Measurements from ENCODE around the gene CPD. TPM values are rescaled to one million over a fixed set of nuclear protein-coding genes. Genes with fewer than 3 reads are reported as not detected.

Gene CPD
- total and polyA plus RNA-seq, 2 of the 13 experiments (the other 11 are each of a cell fraction or from before 2014, with no cell fraction given), result 46.1 to 72.3 TPM

DNA sequence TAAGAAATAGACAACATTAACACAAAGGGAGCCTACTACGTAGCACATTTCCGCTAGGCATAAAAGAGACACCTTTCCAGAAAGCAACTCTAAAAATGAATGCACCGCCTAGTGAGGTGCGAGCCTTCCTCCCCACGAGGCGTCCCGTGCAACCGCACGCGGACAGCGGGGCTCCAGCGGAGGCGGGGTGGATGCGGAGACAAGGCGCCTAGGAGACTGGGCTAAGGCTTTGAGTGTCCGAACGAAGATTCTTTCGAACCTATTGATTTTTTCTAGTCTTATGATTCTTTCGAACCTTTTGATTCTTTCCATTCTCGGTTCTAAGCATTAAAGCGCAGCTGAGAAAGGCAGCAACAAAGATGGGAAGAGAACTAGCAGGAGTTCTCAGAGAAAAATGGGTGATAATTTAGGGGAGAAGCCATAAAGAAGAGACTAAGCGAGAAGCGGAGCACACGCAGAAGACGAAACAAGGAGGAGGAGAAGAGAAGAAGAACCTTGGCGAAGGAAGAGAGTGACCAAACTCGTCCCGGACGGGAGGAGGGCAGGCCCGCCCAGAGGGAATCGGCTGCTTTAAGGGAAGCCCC lies 394 bp upstream of the CPD start (continued):
- TF ChIP-seq ZBTB20 (CRISPR knock-in tag; IDR thresholded peaks at IDR 0.05; ENCODE audit: borderline replicate concordance, low read depth), result no peak
- TF ChIP-seq, protein P1, sequence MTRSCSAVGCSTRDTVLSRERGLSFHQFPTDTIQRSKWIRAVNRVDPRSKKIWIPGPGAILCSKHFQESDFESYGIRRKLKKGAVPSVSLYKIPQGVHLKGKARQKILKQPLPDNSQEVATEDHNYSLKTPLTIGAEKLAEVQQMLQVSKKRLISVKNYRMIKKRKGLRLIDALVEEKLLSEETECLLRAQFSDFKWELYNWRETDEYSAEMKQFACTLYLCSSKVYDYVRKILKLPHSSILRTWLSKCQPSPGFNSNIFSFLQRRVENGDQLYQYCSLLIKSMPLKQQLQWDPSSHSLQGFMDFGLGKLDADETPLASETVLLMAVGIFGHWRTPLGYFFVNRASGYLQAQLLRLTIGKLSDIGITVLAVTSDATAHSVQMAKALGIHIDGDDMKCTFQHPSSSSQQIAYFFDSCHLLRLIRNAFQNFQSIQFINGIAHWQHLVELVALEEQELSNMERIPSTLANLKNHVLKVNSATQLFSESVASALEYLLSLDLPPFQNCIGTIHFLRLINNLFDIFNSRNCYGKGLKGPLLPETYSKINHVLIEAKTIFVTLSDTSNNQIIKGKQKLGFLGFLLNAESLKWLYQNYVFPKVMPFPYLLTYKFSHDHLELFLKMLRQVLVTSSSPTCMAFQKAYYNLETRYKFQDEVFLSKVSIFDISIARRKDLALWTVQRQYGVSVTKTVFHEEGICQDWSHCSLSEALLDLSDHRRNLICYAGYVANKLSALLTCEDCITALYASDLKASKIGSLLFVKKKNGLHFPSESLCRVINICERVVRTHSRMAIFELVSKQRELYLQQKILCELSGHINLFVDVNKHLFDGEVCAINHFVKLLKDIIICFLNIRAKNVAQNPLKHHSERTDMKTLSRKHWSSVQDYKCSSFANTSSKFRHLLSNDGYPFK (CRISPR knock-in tag; IDR thresholded peaks at IDR 0.05; ENCODE audit: borderline replicate concordance), result no peak
- no peak for TF ChIP-seq ARHGAP35 (CRISPR knock-in tag; IDR thresholded peaks at IDR 0.05; ENCODE audit: borderline replicate concordance)
- TF ChIP-seq, protein P2, sequence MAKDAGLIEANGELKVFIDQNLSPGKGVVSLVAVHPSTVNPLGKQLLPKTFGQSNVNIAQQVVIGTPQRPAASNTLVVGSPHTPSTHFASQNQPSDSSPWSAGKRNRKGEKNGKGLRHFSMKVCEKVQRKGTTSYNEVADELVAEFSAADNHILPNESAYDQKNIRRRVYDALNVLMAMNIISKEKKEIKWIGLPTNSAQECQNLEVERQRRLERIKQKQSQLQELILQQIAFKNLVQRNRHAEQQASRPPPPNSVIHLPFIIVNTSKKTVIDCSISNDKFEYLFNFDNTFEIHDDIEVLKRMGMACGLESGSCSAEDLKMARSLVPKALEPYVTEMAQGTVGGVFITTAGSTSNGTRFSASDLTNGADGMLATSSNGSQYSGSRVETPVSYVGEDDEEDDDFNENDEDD (CRISPR knock-in tag; IDR thresholded peaks at IDR 0.05; ENCODE audit: borderline replicate concordance), result peak; percentile 87; the same call in 1 of the 2 replicates
- no peak for TF ChIP-seq ZNF570 (CRISPR knock-in tag; IDR thresholded peaks at IDR 0.05; ENCODE audit: borderline replicate concordance)
- TF ChIP-seq ZNF678 (CRISPR knock-in tag; IDR thresholded peaks at IDR 0.05), result peak; percentile 48; the same call in 1 of the 2 replicates
- TF ChIP-seq PAXIP1 (CRISPR knock-in tag; conservative IDR thresholded peaks at IDR 0.05), result peak; percentile 17
- TF ChIP-seq MXD3 (CRISPR knock-in tag; IDR thresholded peaks at IDR 0.05), result peak; percentile 81
- TF ChIP-seq ZNF367 (CRISPR knock-in tag; IDR thresholded peaks at IDR 0.05; ENCODE audit: borderline replicate concordance), result 0 out of 2 replicates have a peak, but pooled peaks have one; percentile 81
- peak; percentile 69; the same call in 1 of the 2 replicates for TF ChIP-seq ZNF775 (CRISPR knock-in tag; IDR thresholded peaks at IDR 0.05; ENCODE audit: borderline replicate concordance)
- 0 out of 2 replicates have a peak, but pooled peaks have one; percentile 51 for TF ChIP-seq ZNF704 (CRISPR knock-in tag; IDR thresholded peaks at IDR 0.05; ENCODE audit: borderline replicate concordance)
- TF ChIP-seq TSC22D2 (CRISPR knock-in tag; IDR thresholded peaks at IDR 0.05; ENCODE audit: borderline replicate concordance), result peak; percentile 36; the same call in 1 of the 2 replicates
- peak; percentile 83 for TF ChIP-seq ZNF605 (CRISPR knock-in tag; IDR thresholded peaks at IDR 0.05)
- TF ChIP-seq SRY (CRISPR knock-in tag; IDR thresholded peaks at IDR 0.05), result peak; percentile 74
- peak; percentile 16 for TF ChIP-seq ZNF746 (CRISPR knock-in tag; IDR thresholded peaks at IDR 0.05)
- no peak for TF ChIP-seq HOXA5 (CRISPR knock-in tag; IDR thresholded peaks at IDR 0.05)
- peak; percentile 76; the same call in 1 of the 2 replicates for TF ChIP-seq ARNTL (CRISPR knock-in tag; IDR thresholded peaks at IDR 0.05)
- 0 out of 2 replicates have a peak, but pooled peaks have one; percentile 47 for TF ChIP-seq ZFP36L1 (CRISPR knock-in tag; IDR thresholded peaks at IDR 0.05)
- no peak for TF ChIP-seq ZNF3 (CRISPR knock-in tag; IDR thresholded peaks at IDR 0.05)
